Fibroblast of lung (primary cell): Measurements from ENCODE around the gene PPP2R3B. TPM values are rescaled to one million over a fixed set of nuclear protein-coding genes. Genes with fewer than 3 reads are reported as not detected.
"Not testable (repeated sequence)": the region's sequence is repeated elsewhere in the genome, so short reads cannot be mapped to it uniquely, and the experiment has no call there.

ENCODE experiments used
- DNase-seq, 2 donors: peaks; one replicate each; pipeline versions ENCODE4 v3.0.0 to v3.0.0-alpha.2; 2010; ENCODE audit warnings: low read depth in 2 of 2
- H2AFZ ChIP-seq: 2 replicates; pipeline ENCODE4 v1.5.1; 2012; ENCODE audit warnings: low read length, control low read depth, inconsistent platforms
- H3K27ac ChIP-seq: 2 replicates; pipeline ENCODE4 v1.5.1; 2011; ENCODE audit warnings: low read length, control low read depth; ENCODE audit not compliant: insufficient read depth
- H3K27me3 ChIP-seq: 2 replicates; pipeline ENCODE4 v1.5.1; 2011; ENCODE audit warnings: mild to moderate bottlenecking, low read length; ENCODE audit not compliant: control insufficient read depth, insufficient read depth
- H3K36me3 ChIP-seq: 2 replicates; pipeline ENCODE4 v1.5.1; 2011; ENCODE audit warnings: low read length; ENCODE audit not compliant: control insufficient read depth, insufficient read depth
- H3K4me1 ChIP-seq: 2 replicates; pipeline ENCODE4 v1.5.1; 2011; ENCODE audit warnings: low read length; ENCODE audit not compliant: control insufficient read depth, insufficient read depth; ENCODE audit errors: extremely low read depth
- H3K4me2 ChIP-seq: 2 replicates; pipeline ENCODE4 v1.5.1; 2011; ENCODE audit warnings: low read length, control low read depth; ENCODE audit not compliant: insufficient read depth; ENCODE audit errors: extremely low read depth
- H3K4me3 ChIP-seq, 4 experiments: fragments of 200-600 bp in 1 of 4; sonication (generic) in 1 of 4; replicated peaks in 1 of 4; 2 replicates each; pipeline ENCODE4 v1.5.1; 2011 to 2016; ENCODE audit warnings: low read length in 4 of 4, low read depth in 3 of 4, mild to moderate bottlenecking in 3 of 4, control low read depth in 2 of 4, inconsistent platforms in 1 of 4, mixed read lengths in 1 of 4; ENCODE audit not compliant: insufficient read depth in 1 of 4; ENCODE audit errors: control extremely low read depth in 1 of 4
- H3K79me2 ChIP-seq: 2 replicates; pipeline ENCODE4 v1.5.1; 2012; ENCODE audit warnings: mild to moderate bottlenecking, low read length, inconsistent platforms; ENCODE audit not compliant: control insufficient read depth, insufficient read depth
- H3K9ac ChIP-seq: 2 replicates; pipeline ENCODE4 v1.5.1; 2011; ENCODE audit warnings: mild to moderate bottlenecking, low read length, control low read depth; ENCODE audit not compliant: insufficient read depth
- H3K9me3 ChIP-seq: 2 replicates; pipeline ENCODE4 v1.5.1; 2012; ENCODE audit warnings: low read depth, low read length; ENCODE audit not compliant: control insufficient read depth, insufficient read depth
- H4K20me1 ChIP-seq: 2 replicates; pipeline ENCODE4 v1.5.1; 2011; ENCODE audit warnings: low read length; ENCODE audit not compliant: control insufficient read depth, insufficient read depth; ENCODE audit errors: extremely low read depth
- CTCF ChIP-seq, 2 donors: IDR thresholded peaks in 1 of 2; conservative IDR thresholded peaks in 1 of 2; 1 replicate in 1 of 2; 2 replicates in 1 of 2; pipeline ENCODE4 v1.5.1; 2011 to 2012; ENCODE audit warnings: low read length in 2 of 2, control low read depth in 1 of 2, inconsistent platforms in 1 of 2, low read depth in 1 of 2, mild to moderate bottlenecking in 1 of 2
- EZH2 ChIP-seq: IDR thresholded peaks from 2 replicates; pipeline ENCODE4 v1.5.1; 2012; ENCODE audit warnings: low read length, control low read depth, mild to moderate bottlenecking; ENCODE audit errors: missing control alignments
- polyA plus RNA-seq, 2 donors: library from polyadenylated mRNA; depleted of rRNA in 1 of 2; stranded (reverse) in 1 of 2; unstranded in 1 of 2; fragments of >200 nt; gene quantifications; 2 replicates each; pipeline ENCODE4 v1.2.1, GENCODE V29; 2011 to 2012; ENCODE audit warnings: missing spikeins in 1 of 2
- total RNA-seq: library from RNA; depleted of rRNA; stranded (reverse); fragments of >200 nt; gene quantifications from 2 replicates; pipeline ENCODE4 v1.2.1, GENCODE V29; 2014

PPP2R3B gene
- total and polyA plus RNA-seq, 2 donors (not counting 1 experiment from before 2014, with no cell fraction given) = 3.2 to 14.7 TPM

- H3K9me3 ChIP-seq = no peaks in the 10 kb centered on the region
- H3K4me3 ChIP-seq = no peak overlapping the region
- H3K79me2 ChIP-seq = no peaks in the 10 kb centered on the region
- no peak overlapping the region for H3K4me2 ChIP-seq
- H3K9ac ChIP-seq = no peak overlapping the region
- H2AFZ ChIP-seq = no peak overlapping the region
- TF ChIP-seq CTCF (conservative IDR thresholded peaks at IDR 0.05 in 1 of 2, IDR thresholded peaks at IDR 0.05 in 1 of 2; ENCODE audit: low read depth in 1 of 2, low read length in 2 of 2) (no peak), EZH2 (no peak)
- H3K4me1 ChIP-seq = no peaks in the 10 kb centered on the region
- no peaks in the 10 kb centered on the region for H3K36me3 ChIP-seq
- H4K20me1 ChIP-seq = no peaks in the 10 kb centered on the region
- no peaks in the 10 kb centered on the region for H3K27me3 ChIP-seq
- DNase-seq = no peak
- H3K27ac ChIP-seq = no peak overlapping the region
Observed at GRCh38 chrX:351736-352135, 35.0 kb downstream of the PPP2R3B start.

- not testable (repeated sequence) for H3K27ac ChIP-seq, H2AFZ ChIP-seq, H3K4me3 ChIP-seq, DNase-seq, H3K4me1 ChIP-seq, H3K79me2 ChIP-seq, H3K4me2 ChIP-seq, H3K9ac ChIP-seq, H4K20me1 ChIP-seq, H3K27me3 ChIP-seq, H3K36me3 ChIP-seq, H3K9me3 ChIP-seq
Observed at GRCh38 chrX:351324-351641, 35.4 kb downstream of the PPP2R3B start.

GRCh38 chrX:350534-351323, 36.0 kb downstream of the PPP2R3B start:
- Histone ChIP-seq H3K9me3 (no peaks in the 10 kb centered on the region), H3K4me3 (no peak overlapping the region), H3K27me3 (no peaks in the 10 kb centered on the region), H3K4me2 (no peak overlapping the region), H3K4me1 (no peaks in the 10 kb centered on the region), H3K79me2 (no peaks in the 10 kb centered on the region), H2AFZ (no peak overlapping the region), H3K36me3 (no peaks in the 10 kb centered on the region), H3K9ac (no peak overlapping the region), H4K20me1 (no peaks in the 10 kb centered on the region), H3K27ac (no peak overlapping the region)
- DNase-seq = no peak
- TF ChIP-seq EZH2 (no peak), CTCF (conservative IDR thresholded peaks at IDR 0.05 in 1 of 2, IDR thresholded peaks at IDR 0.05 in 1 of 2; ENCODE audit: low read depth in 1 of 2, low read length in 2 of 2) (no peak)
